ENCODE data around the gene MT4.

DNA sequence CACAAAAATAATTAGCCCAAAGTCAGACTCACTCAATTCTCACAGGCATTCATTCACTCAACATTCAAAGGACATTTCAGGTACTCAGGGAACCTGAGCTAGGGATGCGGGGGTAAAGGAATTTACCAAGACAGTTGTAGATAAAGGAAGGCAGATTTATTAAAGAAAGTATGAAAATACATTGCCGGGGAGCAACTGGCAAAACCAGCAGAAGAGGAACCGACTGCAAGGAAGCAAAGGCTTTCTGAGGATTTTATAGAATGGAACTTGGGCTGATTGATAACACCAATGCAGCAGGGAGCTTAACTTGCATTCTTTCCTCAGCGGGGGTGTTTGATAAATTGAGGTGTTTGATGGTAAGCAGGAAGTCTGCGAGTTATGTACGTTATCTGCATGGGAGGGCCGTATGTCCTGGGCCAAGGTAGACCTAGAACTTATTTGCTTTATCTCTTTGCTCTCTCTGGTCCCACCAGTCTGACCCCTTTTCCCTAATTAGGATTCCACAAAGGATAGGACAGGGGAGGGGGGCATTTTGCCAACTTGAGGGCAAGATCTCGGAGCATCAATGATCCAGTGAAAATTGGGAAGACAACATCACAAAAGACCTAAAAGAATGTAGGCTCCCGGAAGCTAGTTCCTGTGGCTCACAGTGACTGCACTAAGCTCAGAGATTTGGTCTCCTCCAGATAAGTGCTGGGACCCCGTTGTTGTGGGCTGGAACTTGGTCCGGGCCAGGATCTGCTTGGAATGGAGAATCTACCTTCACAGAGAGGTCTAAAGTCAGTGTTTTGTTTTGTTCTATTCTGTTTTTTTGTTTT, 18.7 kb downstream of the MT4 start:
- TF ChIP-seq EZH2phosphoT487 (IDR thresholded peaks at IDR 0.05; ENCODE audit: low read depth), result no peak
- TF ChIP-seq, protein P1, sequence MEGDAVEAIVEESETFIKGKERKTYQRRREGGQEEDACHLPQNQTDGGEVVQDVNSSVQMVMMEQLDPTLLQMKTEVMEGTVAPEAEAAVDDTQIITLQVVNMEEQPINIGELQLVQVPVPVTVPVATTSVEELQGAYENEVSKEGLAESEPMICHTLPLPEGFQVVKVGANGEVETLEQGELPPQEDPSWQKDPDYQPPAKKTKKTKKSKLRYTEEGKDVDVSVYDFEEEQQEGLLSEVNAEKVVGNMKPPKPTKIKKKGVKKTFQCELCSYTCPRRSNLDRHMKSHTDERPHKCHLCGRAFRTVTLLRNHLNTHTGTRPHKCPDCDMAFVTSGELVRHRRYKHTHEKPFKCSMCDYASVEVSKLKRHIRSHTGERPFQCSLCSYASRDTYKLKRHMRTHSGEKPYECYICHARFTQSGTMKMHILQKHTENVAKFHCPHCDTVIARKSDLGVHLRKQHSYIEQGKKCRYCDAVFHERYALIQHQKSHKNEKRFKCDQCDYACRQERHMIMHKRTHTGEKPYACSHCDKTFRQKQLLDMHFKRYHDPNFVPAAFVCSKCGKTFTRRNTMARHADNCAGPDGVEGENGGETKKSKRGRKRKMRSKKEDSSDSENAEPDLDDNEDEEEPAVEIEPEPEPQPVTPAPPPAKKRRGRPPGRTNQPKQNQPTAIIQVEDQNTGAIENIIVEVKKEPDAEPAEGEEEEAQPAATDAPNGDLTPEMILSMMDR (IDR thresholded peaks at IDR 0.05; ENCODE audit: low read depth, low read length), result no peak

Data from OCI-LY3 (cell line).